ENCODE measurements around the gene GLIPR2.

DNA sequence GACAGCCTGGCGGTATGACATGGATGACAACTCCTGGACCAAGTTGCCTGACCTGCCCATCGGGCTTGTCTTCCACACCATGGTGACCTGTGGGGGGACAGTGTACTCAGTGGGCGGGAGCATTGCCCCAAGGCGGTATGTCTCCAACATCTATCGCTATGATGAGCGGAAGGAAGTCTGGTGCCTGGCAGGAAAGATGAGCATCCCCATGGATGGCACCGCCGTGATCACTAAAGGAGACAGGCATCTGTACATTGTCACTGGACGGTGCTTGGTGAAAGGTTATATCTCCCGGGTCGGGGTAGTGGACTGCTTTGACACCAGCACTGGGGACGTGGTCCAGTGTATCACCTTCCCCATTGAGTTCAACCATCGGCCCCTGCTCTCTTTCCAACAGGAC is 34.0 kb downstream of the GLIPR2 start:
- TF ChIP-seq POLR2A (IDR thresholded peaks at IDR 0.05; ENCODE audit: low read depth, low read length) = no peak
- TF ChIP-seq POLR2AphosphoS5 (IDR thresholded peaks at IDR 0.05; ENCODE audit: low read depth, low read length) = no peak

All from GM12892 (cell line).